ENCODE data around the gene BUB3.

Gene BUB3

DNA sequence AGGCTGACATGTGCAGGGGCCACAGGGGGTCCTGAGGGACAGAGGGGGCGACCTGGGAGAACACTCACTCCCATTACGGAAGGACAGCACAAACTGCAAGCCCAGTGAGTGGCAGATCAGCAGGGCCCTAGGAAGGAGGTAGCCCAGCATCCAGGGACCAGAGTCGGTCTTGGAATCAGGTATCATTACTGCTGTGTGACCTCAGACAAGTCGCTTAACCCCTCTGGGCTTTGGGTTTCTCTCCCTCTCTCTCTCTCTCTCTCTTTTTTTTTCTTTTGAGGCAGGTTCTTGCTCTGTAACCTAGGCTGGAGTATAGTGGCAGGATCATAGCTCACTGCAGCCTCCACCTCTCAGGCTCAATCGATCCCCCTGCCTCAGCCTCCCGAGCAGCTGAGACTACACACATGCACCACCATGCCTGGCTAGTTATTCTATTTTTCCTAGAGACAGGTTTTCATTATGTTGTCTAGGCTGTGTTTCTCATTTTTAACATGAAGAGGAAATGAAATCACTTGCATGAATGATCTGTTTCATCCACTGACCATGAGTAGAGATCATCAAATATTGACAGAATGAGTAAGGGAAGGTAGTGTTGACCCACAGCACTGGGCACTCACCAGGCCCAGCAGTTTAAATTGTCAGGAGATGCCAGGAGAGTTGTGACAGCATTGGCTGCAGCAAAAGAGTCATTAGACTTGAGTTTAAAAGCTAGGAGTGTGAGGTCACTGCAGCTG, 49.4 kb downstream of the BUB3 start:
- DNase-seq (ENCODE audit: low spot score) = no peak

DNA sequence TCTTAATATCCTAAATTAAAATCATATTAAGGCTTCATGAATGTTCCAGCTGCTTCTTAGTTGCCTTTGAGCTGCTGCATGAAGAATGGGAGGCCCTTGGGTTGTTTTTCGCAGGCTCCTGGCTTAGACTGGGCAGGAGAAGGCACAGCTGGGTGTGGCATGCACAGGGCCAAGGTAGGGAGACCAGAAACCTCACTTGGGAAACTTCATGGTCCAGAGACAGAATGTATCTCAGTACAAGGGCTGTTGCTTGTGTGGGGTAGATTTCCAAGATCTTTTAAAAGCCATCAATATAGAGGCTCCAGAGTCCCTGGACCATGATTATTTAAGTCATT, 49.9 kb downstream of the BUB3 start:
- DNase-seq (ENCODE audit: low spot score) = no peak

DNA sequence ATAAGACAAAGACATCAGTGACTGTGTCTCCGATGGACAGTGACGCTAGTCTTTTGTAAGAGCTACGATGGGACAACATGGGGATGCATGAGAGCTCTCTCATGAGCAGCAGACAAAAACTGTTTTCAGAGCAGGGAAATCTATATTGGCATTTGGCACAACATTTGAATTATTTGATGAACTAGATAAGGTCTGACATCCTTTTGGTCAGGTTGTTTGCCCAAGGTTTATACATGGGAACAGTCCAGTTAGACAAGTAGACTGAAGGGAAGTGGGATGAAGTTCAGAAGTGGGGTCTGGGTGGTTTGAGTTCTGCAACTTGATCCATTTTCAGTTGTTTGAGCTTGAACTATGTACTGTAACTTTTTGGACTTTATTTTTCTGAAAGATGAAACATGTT, 50.8 kb downstream of the BUB3 start:
- no peak for DNase-seq (ENCODE audit: low spot score)

DNA sequence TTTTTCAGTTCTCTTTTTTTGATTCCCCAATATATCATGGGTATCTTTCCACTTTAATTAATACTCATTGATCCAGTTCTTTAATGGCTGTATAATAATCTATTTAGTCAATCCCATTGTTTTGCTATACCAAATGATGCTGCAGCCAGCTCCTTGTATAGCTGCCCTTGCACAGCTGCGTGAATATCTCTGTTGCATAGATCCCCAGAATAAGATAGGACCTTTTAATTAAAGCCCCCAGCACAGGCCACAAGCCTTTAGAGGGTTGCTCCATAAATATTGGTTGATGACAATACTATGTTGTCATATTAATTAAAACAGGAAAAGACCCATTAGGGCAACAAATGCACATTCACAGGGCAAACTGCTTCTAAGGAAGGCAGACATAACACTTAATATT, 57.9 kb downstream of the BUB3 start:
- peak; percentile 29 for DNase-seq (ENCODE audit: low spot score)

DNA sequence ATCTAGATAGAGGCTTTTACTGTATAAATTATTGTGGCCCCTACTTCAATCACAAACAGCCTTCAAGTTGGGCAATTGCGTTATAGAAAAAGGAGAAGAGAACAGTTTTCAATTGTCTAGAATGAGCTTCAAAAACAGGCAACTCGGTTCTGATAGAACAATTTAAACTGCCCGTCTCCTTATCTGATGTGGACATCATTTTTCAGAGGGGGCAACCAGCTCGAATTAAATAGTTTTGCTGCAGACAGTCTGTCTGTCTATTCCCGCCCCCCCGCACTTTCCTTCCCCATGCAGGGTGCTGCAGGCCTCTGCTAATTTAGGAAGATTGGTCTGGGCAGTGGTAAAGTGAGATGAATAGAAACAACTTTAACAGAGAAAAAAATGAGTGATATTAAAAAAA, 58.4 kb downstream of the BUB3 start:
- no peak for DNase-seq (ENCODE audit: low spot score)

DNA sequence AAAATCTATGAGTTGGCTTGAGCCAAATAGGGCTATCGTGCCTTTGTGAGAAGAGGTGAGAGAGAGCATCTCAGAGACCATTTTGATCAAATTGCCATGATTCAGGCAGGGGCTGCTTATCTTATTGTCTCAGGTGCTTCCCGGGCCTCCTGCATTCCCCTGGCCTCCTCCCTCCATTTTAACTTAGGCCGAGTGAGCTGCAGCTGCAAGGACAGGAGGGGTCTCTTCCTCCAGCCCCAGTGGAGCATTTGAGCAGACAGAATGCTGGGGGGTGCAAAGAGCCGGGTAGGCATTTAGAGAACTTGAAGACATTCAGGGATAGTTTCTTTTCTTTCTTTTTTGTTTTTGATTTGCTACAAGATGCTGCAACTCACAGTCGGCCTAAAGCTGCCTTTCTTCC, 59.0 kb downstream of the BUB3 start:
- DNase-seq (ENCODE audit: low spot score) = peak; percentile 29
